IPS-11a (cell line): Measurements from ENCODE around the gene METTL14.

ENCODE experiments used
- H3K4me3 ChIP-seq: one replicate; pipeline ENCODE4 v1.5.1; 2013; ENCODE audit warnings: low read depth, low read length, control low read depth

METTL14 gene

GRCh38 chr4:118732591-118733330, 47.6 kb downstream of the METTL14 start:
- no peak overlapping the region for H3K4me3 ChIP-seq

- H3K4me3 ChIP-seq = no peak overlapping the region
Measured at GRCh38 chr4:118734491-118735205, 49.5 kb downstream of the METTL14 start.

GRCh38 chr4:118736900-118737299, 51.7 kb downstream of the METTL14 start:
- H3K4me3 ChIP-seq = no peak overlapping the region

- no peak overlapping the region for H3K4me3 ChIP-seq
Measured at GRCh38 chr4:118738090-118738489, 52.9 kb downstream of the METTL14 start.

- no peak overlapping the region for H3K4me3 ChIP-seq
Measured at GRCh38 chr4:118739022-118739713, 54.0 kb downstream of the METTL14 start.

- no peak overlapping the region for H3K4me3 ChIP-seq
Measured at GRCh38 chr4:118740869-118741268, 55.7 kb downstream of the METTL14 start.

GRCh38 chr4:118741301-118741855, 56.2 kb downstream of the METTL14 start:
- H3K4me3 ChIP-seq = no peak overlapping the region

- H3K4me3 ChIP-seq = no peak overlapping the region
Measured at GRCh38 chr4:118742050-118742449, 56.9 kb downstream of the METTL14 start.

- H3K4me3 ChIP-seq = no peak overlapping the region
Measured at GRCh38 chr4:118743867-118744266, 58.7 kb downstream of the METTL14 start.

GRCh38 chr4:118745357-118745756, 60.2 kb downstream of the METTL14 start:
- no peak overlapping the region for H3K4me3 ChIP-seq

- H3K4me3 ChIP-seq = no peak overlapping the region
Measured at GRCh38 chr4:118746251-118746919, 61.2 kb downstream of the METTL14 start.

GRCh38 chr4:118749347-118749988, 64.3 kb downstream of the METTL14 start:
- no peak overlapping the region for H3K4me3 ChIP-seq

- H3K4me3 ChIP-seq = no peak overlapping the region
Measured at GRCh38 chr4:118751629-118752323, 66.6 kb downstream of the METTL14 start.

- H3K4me3 ChIP-seq = no peak overlapping the region
Measured at GRCh38 chr4:118752551-118752950, 67.4 kb downstream of the METTL14 start.

- no peak overlapping the region for H3K4me3 ChIP-seq
Measured at GRCh38 chr4:118753096-118753495, 67.9 kb downstream of the METTL14 start.

- no peak overlapping the region for H3K4me3 ChIP-seq
Measured at GRCh38 chr4:118753685-118754084, 68.5 kb downstream of the METTL14 start.

GRCh38 chr4:118754890-118755289, 69.7 kb downstream of the METTL14 start:
- H3K4me3 ChIP-seq = no peak overlapping the region

- H3K4me3 ChIP-seq = no peak overlapping the region
Measured at GRCh38 chr4:118755438-118756226, 70.4 kb downstream of the METTL14 start.

- no peak overlapping the region for H3K4me3 ChIP-seq
Measured at GRCh38 chr4:118756429-118756828, 71.2 kb downstream of the METTL14 start.
